Immature natural killer cell (primary cell): ENCODE data around the gene RAB40C. TPM values are rescaled to one million over a fixed set of nuclear protein-coding genes. Genes with fewer than 3 reads are reported as not detected.

ENCODE experiments used
- DNase-seq, 3 donors: peaks; one replicate each; pipeline ENCODE4 v3.0.0; 2022; ENCODE audit warnings: mixed read lengths in 1 of 3
- H3K27ac Mint-ChIP-seq, 6 donors: one replicate each; pipeline ENCODE4 v1.8.0; 2020; ENCODE audit warnings: mixed read lengths in 6 of 6, mild to moderate bottlenecking in 5 of 6, inconsistent platforms in 4 of 6, moderate library complexity in 3 of 6
- H3K27me3 Mint-ChIP-seq, 3 donors: one replicate each; pipeline ENCODE4 v1.8.0; 2020 to 2021; ENCODE audit warnings: low read depth in 3 of 3, mild to moderate bottlenecking in 3 of 3, mixed read lengths in 3 of 3, moderate library complexity in 3 of 3, inconsistent platforms in 1 of 3
- H3K36me3 Mint-ChIP-seq, 3 donors: one replicate each; pipeline ENCODE4 v1.8.0; 2020; ENCODE audit warnings: mixed read lengths in 3 of 3, inconsistent platforms in 2 of 3, mild to moderate bottlenecking in 2 of 3
- H3K4me1 Mint-ChIP-seq, 2 donors: one replicate each; pipeline ENCODE4 v1.8.0; 2020; ENCODE audit warnings: inconsistent platforms in 2 of 2, mild to moderate bottlenecking in 2 of 2, mixed read lengths in 2 of 2, moderate library complexity in 1 of 2
- H3K4me3 Mint-ChIP-seq, 5 donors: one replicate each; pipeline ENCODE4 v1.8.0; 2020; ENCODE audit warnings: mild to moderate bottlenecking in 5 of 5, mixed read lengths in 5 of 5, inconsistent platforms in 3 of 5, moderate library complexity in 3 of 5
- H3K9me3 Mint-ChIP-seq, 6 donors: one replicate each; pipeline ENCODE4 v1.8.0; 2020; ENCODE audit warnings: mild to moderate bottlenecking in 6 of 6, mixed read lengths in 6 of 6, inconsistent platforms in 4 of 6, moderate library complexity in 3 of 6
- polyA plus RNA-seq, 3 donors: library from polyadenylated mRNA; unstranded; fragments of 300-500 nt; fragmentation: Illumina TruSeq; gene quantifications; one replicate each; pipeline ENCODE4 v1.2.3, GENCODE V29; 2021

RAB40C gene
- polyA plus RNA-seq, 3 donors from 2014 or later = 4.6 to 17.5 (median 5.8) TPM

DNA sequence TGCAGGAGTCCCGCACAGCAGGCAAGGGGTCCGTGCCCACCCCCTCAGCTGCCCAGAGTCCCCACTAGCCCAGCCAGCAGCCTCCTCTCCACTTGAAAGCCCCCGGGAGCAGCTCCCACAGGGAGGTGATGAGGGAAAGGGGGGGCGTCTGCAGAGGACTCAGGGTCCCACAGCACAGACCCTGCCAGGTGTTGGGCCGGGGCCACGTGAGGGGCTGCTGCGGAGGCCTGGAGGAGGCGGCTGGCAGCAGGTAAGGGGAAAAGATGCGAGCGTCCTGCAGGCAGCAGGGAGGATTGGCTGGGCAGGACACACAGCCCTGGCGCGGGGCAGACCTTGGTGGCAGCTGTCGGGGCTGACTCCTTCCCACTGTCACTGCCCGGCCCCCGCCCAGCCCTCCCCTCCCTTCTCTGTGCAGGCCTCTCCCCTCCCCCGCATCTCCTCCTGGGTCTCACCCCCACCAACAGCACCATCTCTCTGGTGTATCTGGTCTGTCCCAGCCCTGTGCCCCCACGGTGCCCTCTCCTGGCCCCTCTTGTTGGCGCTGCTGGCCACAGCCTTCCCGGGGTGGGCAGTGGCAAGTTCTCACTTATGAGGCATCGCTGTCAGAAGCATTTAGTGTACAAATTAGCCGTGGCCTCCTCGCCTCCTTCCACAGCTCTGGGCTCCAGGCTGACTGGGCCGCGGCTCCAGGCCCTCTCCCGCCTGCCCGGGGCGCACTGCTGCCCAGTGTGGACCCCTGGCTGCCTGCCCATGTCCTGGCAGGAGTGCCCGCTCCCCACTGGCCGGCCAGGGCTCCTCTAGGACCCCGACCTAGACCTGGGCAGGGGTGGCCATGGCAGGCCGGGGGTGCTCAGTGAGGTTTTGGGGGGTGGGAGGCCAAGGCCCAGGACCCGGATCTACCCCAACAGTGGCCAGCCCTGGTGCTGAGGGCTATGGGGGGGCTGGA is 34.1 kb upstream of the RAB40C start:
- Mint-ChIP-seq H3K9me3 (no peaks in the 10 kb centered on the region), H3K27ac (no peak overlapping the region), H3K4me1 (no peaks in the 10 kb centered on the region), H3K27me3 (peaks cover 0 to 5% (median 0%) of the 10 kb centered on the region in 3 donors), H3K36me3 (no peaks in the 10 kb centered on the region), H3K4me3 (no peak overlapping the region)
- DNase-seq = no peak

- H3K27me3 Mint-ChIP-seq = peaks cover 0 to 5% (median 0%) of the 10 kb centered on the region in 3 donors
- DNase-seq = no peak
- no peak overlapping the region for H3K4me3 Mint-ChIP-seq
- H3K27ac Mint-ChIP-seq = no peak overlapping the region
- H3K9me3 Mint-ChIP-seq = no peaks in the 10 kb centered on the region
- H3K36me3 Mint-ChIP-seq = no peaks in the 10 kb centered on the region
- H3K4me1 Mint-ChIP-seq = no peaks in the 10 kb centered on the region
Measured at GRCh38 chr16:556474-557173, 33.2 kb upstream of the RAB40C start.

GRCh38 chr16:557463-558297 is 32.2 kb upstream of the RAB40C start:
- no peak for DNase-seq
- peaks cover 0 to 7% (median 3%) of the 10 kb centered on the region in 3 donors for H3K27me3 Mint-ChIP-seq
- H3K4me3 Mint-ChIP-seq = no peak overlapping the region
- no peak overlapping the region for H3K27ac Mint-ChIP-seq
- H3K36me3 Mint-ChIP-seq = no peaks in the 10 kb centered on the region
- H3K9me3 Mint-ChIP-seq = no peaks in the 10 kb centered on the region
- peaks cover 0 to 6% of the 10 kb centered on the region in 2 donors for H3K4me1 Mint-ChIP-seq

- H3K4me3 Mint-ChIP-seq = no peak overlapping the region
- H3K9me3 Mint-ChIP-seq = no peaks in the 10 kb centered on the region
- peaks cover 0 to 7% (median 3%) of the 10 kb centered on the region in 3 donors for H3K27me3 Mint-ChIP-seq
- peaks cover 0 to 6% of the 10 kb centered on the region in 2 donors for H3K4me1 Mint-ChIP-seq
- no peak overlapping the region for H3K27ac Mint-ChIP-seq
- H3K36me3 Mint-ChIP-seq = no peaks in the 10 kb centered on the region
- DNase-seq = no peak
Measured at GRCh38 chr16:558298-559020, 31.4 kb upstream of the RAB40C start.

GRCh38 chr16:559021-559380 is 30.9 kb upstream of the RAB40C start:
- no peak overlapping the region for H3K4me3 Mint-ChIP-seq
- DNase-seq = no peak
- H3K9me3 Mint-ChIP-seq = no peaks in the 10 kb centered on the region
- no peak overlapping the region for H3K27ac Mint-ChIP-seq
- H3K27me3 Mint-ChIP-seq = peaks cover 0 to 7% (median 3%) of the 10 kb centered on the region in 3 donors
- H3K36me3 Mint-ChIP-seq = no peaks in the 10 kb centered on the region
- peaks cover 0 to 6% of the 10 kb centered on the region in 2 donors for H3K4me1 Mint-ChIP-seq

- H3K27ac Mint-ChIP-seq = no peak overlapping the region
- no peak for DNase-seq
- no peaks in the 10 kb centered on the region for H3K36me3 Mint-ChIP-seq
- H3K27me3 Mint-ChIP-seq = peaks cover 0 to 7% (median 3%) of the 10 kb centered on the region in 3 donors
- peaks cover 0 to 6% of the 10 kb centered on the region in 2 donors for H3K4me1 Mint-ChIP-seq
- no peak overlapping the region for H3K4me3 Mint-ChIP-seq
- H3K9me3 Mint-ChIP-seq = no peaks in the 10 kb centered on the region
Measured at GRCh38 chr16:559411-560203, 30.3 kb upstream of the RAB40C start.

- no peaks in the 10 kb centered on the region for H3K36me3 Mint-ChIP-seq
- DNase-seq = no peak
- peaks cover 0 to 7% (median 3%) of the 10 kb centered on the region in 3 donors for H3K27me3 Mint-ChIP-seq
- H3K27ac Mint-ChIP-seq = no peak within 1 kb of the TSS
- H3K9me3 Mint-ChIP-seq = no peaks in the 10 kb centered on the region
- no peak within 1 kb of the TSS for H3K4me3 Mint-ChIP-seq
- peaks cover 0 to 6% of the 10 kb centered on the region in 2 donors for H3K4me1 Mint-ChIP-seq
Measured at GRCh38 chr16:560204-560700, 29.6 kb upstream of the RAB40C start, which contains the start of gene PRR35. Gene PRR35 (plus strand): TSS chr16:560394. CDS start chr16:563295, 2,901 bp downstream.

- Mint-ChIP-seq H3K4me1 (peaks cover 0 to 6% of the 10 kb centered on the region in 2 donors), H3K4me3 (no peak overlapping the region), H3K27me3 (peaks cover 0 to 7% (median 3%) of the 10 kb centered on the region in 3 donors), H3K27ac (no peak overlapping the region), H3K9me3 (no peaks in the 10 kb centered on the region), H3K36me3 (no peaks in the 10 kb centered on the region)
- no peak for DNase-seq
Measured at GRCh38 chr16:560701-561412, 29.0 kb upstream of the RAB40C start.

DNA sequence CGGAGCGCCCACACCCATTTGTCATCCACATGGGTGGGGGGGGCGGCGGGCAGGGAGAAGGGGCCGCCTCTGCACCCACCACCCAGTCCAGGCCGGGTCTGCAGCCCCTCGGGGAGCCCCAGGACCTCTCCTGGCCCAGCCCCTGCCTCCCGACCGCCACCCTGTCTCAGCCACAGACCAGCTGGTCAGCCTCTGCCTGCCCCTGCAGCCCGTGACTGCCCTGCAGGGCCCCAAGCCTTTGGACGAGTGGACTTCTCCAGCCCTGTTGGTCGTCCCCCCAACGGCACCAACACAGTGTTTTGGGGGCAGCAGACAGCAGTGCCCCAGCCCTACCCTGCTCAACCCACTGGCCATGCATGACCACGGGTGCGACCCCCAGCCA is 28.5 kb upstream of the RAB40C start:
- no peaks in the 10 kb centered on the region for H3K36me3 Mint-ChIP-seq
- no peaks in the 10 kb centered on the region for H3K9me3 Mint-ChIP-seq
- DNase-seq = no peak
- H3K27ac Mint-ChIP-seq = no peak overlapping the region
- H3K27me3 Mint-ChIP-seq = peaks cover 0 to 7% (median 3%) of the 10 kb centered on the region in 3 donors
- peaks cover under 1 to 6% of the 10 kb centered on the region in 2 donors for H3K4me1 Mint-ChIP-seq
- no peak overlapping the region for H3K4me3 Mint-ChIP-seq

GRCh38 chr16:561957-562938 is 27.6 kb upstream of the RAB40C start:
- Mint-ChIP-seq H3K4me3 (peak overlapping the region in 1 of 5 donors; percentile 38), H3K36me3 (no peaks in the 10 kb centered on the region), H3K4me1 (peaks cover 9 to 12% of the 10 kb centered on the region in 2 donors), H3K9me3 (no peaks in the 10 kb centered on the region), H3K27me3 (peaks cover 0 to 7% (median 3%) of the 10 kb centered on the region in 3 donors), H3K27ac (peak overlapping the region in 1 of 6 donors; percentile 43)
- no peak for DNase-seq

DNA sequence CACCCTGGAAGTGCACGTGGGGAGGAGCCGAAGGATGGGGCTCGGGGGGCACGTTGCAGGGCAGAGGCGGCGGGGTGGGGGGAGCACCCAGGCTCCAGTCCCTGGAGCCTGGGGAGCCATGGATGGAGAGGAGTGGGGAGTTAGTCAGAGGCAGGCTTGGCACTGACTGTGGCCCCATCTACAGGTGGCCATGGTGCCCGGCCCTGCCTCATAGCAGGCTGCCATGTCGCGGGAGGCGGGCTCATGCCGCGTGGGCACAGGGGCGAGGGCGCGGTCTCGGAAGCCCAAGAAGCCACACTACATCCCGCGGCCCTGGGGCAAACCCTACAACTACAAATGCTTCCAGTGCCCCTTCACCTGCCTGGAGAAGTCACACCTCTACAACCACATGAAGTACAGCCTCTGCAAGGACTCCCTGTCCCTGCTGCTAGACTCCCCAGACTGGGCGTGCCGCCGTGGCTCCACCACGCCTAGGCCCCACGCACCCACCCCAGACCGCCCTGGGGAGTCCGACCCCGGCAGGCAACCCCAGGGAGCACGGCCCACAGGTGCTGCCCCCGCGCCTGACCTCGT is 26.7 kb upstream of the RAB40C start:
- DNase-seq = no peak
- Mint-ChIP-seq H3K36me3 (no peaks in the 10 kb centered on the region), H3K4me3 (no peak overlapping the region), H3K9me3 (no peaks in the 10 kb centered on the region), H3K27me3 (peaks cover 0 to 7% (median 3%) of the 10 kb centered on the region in 3 donors), H3K4me1 (peaks cover 9 to 12% of the 10 kb centered on the region in 2 donors), H3K27ac (no peak overlapping the region)
